ENCODE data around the gene TMEM270.
"Not testable (repeated sequence)": the region's sequence is repeated elsewhere in the genome, so short reads cannot be mapped to it uniquely, and the experiment has no call there.

TMEM270 gene

GRCh38 chr7:73864981-73865711, 4.2 kb downstream of the TMEM270 start:
- no peak for DNase-seq

- no peak for DNase-seq
Observed at GRCh38 chr7:73865738-73866445, 4.9 kb downstream of the TMEM270 start.

- DNase-seq: no peak
Observed at GRCh38 chr7:73866446-73866767, 5.4 kb downstream of the TMEM270 start.

- no peak for DNase-seq
Observed at GRCh38 chr7:73869011-73869798, 8.2 kb downstream of the TMEM270 start.

- DNase-seq: no peak
Observed at GRCh38 chr7:73870041-73870492, 9.1 kb downstream of the TMEM270 start.

- no peak for DNase-seq
Observed at GRCh38 chr7:73871163-73872011, 10.4 kb downstream of the TMEM270 start.

GRCh38 chr7:73872056-73872908, 11.3 kb downstream of the TMEM270 start:
- no peak for DNase-seq

- no peak for DNase-seq
Observed at GRCh38 chr7:73876361-73876760, 15.4 kb downstream of the TMEM270 start.

GRCh38 chr7:73876973-73877372, 16.0 kb downstream of the TMEM270 start:
- no peak for DNase-seq

GRCh38 chr7:73879977-73880681, 19.2 kb downstream of the TMEM270 start:
- DNase-seq: no peak

- DNase-seq: no peak
Observed at GRCh38 chr7:73880755-73881328, 19.9 kb downstream of the TMEM270 start.

- no peak for DNase-seq
Observed at GRCh38 chr7:73881352-73882046, 20.5 kb downstream of the TMEM270 start.

- no peak for DNase-seq
Observed at GRCh38 chr7:73882047-73882402, 21.1 kb downstream of the TMEM270 start.

- not testable (repeated sequence) for DNase-seq
Observed at GRCh38 chr7:73884867-73885422, 24.0 kb downstream of the TMEM270 start.

- DNase-seq: no peak
Observed at GRCh38 chr7:73885433-73885974, 24.5 kb downstream of the TMEM270 start.

- DNase-seq: no peak
Observed at GRCh38 chr7:73885975-73886798, 25.2 kb downstream of the TMEM270 start.

- DNase-seq: no peak
Observed at GRCh38 chr7:73887762-73888161, 26.8 kb downstream of the TMEM270 start.

- DNase-seq: no peak
Observed at GRCh38 chr7:73888959-73889358, 28.0 kb downstream of the TMEM270 start.

Data from NCI-H1417 treated with DMSO at 0.1 percent for 48 hours (cell line).